ENCODE measurements around the gene DOCK10.

Gene DOCK10

GRCh38 chr2:225041207-225041850, 939 bp downstream of the DOCK10 start:
- DNase-seq (ENCODE audit: low read depth in 3 of 3): peak; percentile 38 to 63 (median 44)

- DNase-seq (ENCODE audit: low read depth in 3 of 3): peak in 1 of 3 experiments; percentile 37
Observed at GRCh38 chr2:225040856-225041206, 1.4 kb downstream of the DOCK10 start.

- DNase-seq (ENCODE audit: low read depth in 3 of 3): no peak
Observed at GRCh38 chr2:225040142-225040541, 2.1 kb downstream of the DOCK10 start.

- no peak for DNase-seq (ENCODE audit: low read depth in 3 of 3)
Observed at GRCh38 chr2:225038231-225038523, 4.1 kb downstream of the DOCK10 start.

- no peak for DNase-seq (ENCODE audit: low read depth in 3 of 3)
Observed at GRCh38 chr2:225037415-225038230, 4.6 kb downstream of the DOCK10 start.

- no peak for DNase-seq (ENCODE audit: low read depth in 3 of 3)
Observed at GRCh38 chr2:225036431-225036830, 5.8 kb downstream of the DOCK10 start.

GRCh38 chr2:225033440-225034318, 8.6 kb downstream of the DOCK10 start:
- DNase-seq (ENCODE audit: low read depth in 3 of 3): no peak

- no peak for DNase-seq (ENCODE audit: low read depth in 3 of 3)
Observed at GRCh38 chr2:225032246-225032645, 10.0 kb downstream of the DOCK10 start.

- no peak for DNase-seq (ENCODE audit: low read depth in 3 of 3)
Observed at GRCh38 chr2:225031599-225031998, 10.7 kb downstream of the DOCK10 start.

- no peak for DNase-seq (ENCODE audit: low read depth in 3 of 3)
Observed at GRCh38 chr2:225030893-225031292, 11.4 kb downstream of the DOCK10 start.

- peak in 1 of 3 experiments; percentile 38 for DNase-seq (ENCODE audit: low read depth in 3 of 3)
Observed at GRCh38 chr2:225030203-225030602, 12.1 kb downstream of the DOCK10 start.

- no peak for DNase-seq (ENCODE audit: low read depth in 3 of 3)
Observed at GRCh38 chr2:225028572-225028971, 13.7 kb downstream of the DOCK10 start.

GRCh38 chr2:225027061-225027762, 15.1 kb downstream of the DOCK10 start:
- DNase-seq (ENCODE audit: low read depth in 3 of 3): no peak

GRCh38 chr2:225025917-225026571, 16.2 kb downstream of the DOCK10 start:
- DNase-seq (ENCODE audit: low read depth in 3 of 3): no peak

- DNase-seq (ENCODE audit: low read depth in 3 of 3): no peak
Observed at GRCh38 chr2:225022188-225022587, 20.1 kb downstream of the DOCK10 start.

GRCh38 chr2:225020168-225020849, 22.0 kb downstream of the DOCK10 start:
- DNase-seq (ENCODE audit: low read depth in 3 of 3): no peak

- DNase-seq (ENCODE audit: low read depth in 3 of 3): no peak
Observed at GRCh38 chr2:225019105-225019504, 23.2 kb downstream of the DOCK10 start.

GRCh38 chr2:225017713-225018112, 24.6 kb downstream of the DOCK10 start:
- DNase-seq (ENCODE audit: low read depth in 3 of 3): no peak

- DNase-seq (ENCODE audit: low read depth in 3 of 3): no peak
Observed at GRCh38 chr2:225017098-225017685, 25.1 kb downstream of the DOCK10 start.

Data from stimulated activated CD4-positive, alpha-beta T cell treated with anti-CD3 and anti-CD28 coated beads, TNF-alpha, amount 100 ng/mL, for 24 hours (primary cell).